Measurements from ENCODE around the gene LARGE1.

Gene LARGE1

DNA sequence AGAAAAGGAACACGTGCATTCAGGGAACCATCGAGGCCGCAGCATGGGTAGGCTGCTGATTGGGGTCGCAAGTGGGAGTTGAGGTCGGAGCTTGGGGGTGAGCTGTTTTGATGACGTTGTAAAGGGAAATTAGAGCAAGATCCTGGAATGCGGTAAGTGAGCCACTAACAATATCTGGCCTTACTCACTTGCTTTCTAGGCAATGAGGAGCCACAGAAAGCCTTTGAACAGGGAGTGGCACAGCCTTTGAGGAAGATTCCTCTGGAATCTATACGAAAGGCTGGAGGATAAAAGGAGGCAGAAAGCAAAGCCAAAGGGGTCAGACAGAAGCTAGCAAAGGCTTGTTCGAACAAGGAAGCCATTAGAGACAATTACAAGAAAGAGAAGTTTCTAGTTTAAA is 197.5 kb downstream of the LARGE1 start:
- no peak for DNase-seq (ENCODE audit: low read depth in 3 of 3)

DNA sequence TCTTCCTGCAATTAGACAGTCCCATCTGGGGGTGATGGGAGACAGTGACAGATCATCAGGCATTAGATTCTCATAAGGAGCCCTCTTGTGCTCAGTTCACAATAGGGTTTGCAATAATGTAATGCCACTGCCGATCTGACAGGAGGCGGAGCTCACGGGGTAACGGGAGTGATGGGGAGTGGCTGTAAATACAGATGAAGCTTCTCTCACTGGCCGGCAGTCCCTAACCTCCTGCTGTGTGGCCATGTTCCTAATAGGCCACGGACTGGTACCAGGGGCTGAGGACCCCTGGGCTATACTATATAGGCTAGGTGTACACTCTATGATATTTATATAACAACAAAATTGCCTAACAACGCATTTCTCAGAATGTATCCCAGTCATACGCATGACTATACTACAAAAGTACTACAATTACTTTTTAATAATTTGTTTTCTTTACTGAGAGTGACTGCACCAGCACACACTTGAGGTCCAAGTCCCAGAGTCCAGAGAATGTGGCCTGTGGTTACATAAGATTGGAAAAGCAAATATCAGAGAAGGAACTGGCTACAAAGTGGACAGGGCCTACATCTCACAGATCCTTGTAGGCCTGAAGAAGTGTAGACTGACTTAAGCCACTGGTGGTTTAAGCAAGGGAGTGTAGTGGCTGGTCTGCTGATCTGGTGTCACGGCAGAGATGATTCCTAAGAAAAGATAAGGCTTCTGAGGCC is 200.0 kb downstream of the LARGE1 start:
- DNase-seq (ENCODE audit: low read depth in 3 of 3), result no peak

DNA sequence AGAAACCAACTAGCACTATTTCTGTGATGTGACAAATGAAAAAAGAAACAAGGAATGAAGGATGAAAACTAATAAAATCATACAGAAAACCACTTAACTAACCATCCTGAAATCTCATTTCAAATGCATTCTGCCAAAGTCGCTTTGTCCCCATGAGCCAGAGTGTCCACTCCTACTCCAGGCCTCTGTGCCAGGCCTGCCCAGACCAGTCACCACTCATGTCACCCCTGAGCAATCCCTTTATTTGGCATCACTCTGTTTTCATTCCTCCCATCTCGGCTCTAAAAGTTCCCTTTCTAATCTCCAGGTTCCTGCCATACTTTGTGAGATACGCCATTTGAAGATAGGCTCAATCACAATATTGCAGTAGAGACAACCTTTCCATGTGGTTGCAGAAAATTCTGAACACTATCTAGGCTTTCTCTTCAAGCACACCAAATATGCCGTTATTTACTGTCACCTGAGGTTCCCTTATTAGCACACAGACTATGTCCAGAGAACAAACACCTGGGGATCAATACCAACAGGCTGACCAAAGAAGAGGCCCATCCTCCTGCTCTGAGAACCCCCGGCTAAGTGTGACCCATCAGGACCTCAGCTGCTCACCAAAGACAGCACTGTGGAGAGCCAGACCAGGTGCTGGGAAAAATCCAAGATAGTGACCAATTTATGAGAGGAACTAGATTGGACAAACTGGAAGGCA is 202.4 kb downstream of the LARGE1 start:
- DNase-seq (ENCODE audit: low read depth in 3 of 3), result no peak

DNA sequence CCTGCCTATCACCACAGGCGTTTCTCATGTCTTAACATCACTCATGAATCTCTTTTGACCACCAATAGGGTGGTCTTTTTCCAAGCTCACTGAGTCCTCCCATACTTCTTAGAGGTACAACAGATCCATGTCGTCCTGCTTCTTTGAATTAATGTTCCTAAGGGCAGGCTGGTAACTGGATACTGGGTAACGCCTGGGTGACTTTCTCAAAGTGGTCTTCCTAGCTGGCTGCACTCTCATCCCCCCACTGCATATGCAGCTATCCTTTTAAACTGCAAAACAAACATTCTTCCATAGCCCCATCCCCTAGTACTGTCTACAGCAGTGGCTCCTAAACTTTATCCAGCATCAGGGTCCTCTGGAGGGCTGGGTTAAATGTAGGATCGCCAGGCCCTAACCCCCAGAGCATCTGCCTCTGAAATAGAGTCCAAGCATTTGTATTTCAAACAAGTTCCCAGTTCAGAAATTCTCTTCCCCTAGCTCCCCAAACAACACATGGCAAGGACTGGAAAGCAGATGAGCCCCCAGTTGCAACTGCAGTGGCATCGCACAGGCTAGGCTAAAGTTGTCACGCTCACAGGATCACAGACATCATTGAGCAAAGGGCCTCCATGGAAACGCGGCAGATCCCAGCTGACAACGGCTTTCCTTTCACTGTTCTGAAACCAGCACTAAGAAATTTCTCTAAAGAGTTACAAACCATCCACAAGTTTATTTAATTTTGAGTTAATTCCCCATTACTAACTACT is 204.9 kb downstream of the LARGE1 start:
- DNase-seq (ENCODE audit: low read depth in 3 of 3), result no peak

DNA sequence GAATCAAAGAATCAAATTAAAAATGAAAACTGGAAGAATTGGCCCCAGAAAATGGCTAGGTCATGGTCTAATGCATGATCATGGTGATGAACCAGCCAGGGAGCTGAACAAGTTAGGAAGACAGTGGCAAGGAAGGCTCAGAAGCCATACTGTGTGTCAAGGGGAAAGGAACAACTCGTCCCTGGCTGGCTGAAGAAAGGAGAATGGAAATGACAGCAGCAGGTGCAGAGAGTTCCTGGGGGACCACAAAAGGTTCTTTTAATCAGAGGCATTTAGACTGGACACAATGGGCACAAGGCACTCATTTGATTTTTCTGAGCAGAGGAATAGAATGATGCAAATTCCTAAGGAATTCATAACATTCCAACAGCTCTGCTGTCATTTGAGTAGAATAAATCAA is 209.9 kb downstream of the LARGE1 start:
- DNase-seq (ENCODE audit: low read depth in 3 of 3), result no peak

DNA sequence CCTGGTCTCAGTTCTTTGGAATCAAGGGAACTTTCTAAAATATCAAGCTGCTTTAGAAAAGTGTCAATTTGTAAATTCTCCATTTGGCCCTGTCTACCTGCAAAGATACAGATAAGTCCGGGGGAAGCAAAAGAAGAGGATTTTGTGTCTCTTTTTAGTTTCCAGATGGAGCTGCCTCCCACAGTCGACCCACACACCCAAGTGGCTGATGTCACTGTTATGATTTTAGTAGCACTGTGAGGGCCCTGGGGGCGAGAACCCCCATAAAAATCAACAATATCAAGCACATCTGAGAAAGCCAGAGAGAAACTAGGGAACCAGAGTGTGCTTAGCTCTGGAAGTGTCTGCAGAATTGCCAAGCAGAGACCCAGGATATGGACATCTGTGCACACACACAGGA is 212.7 kb downstream of the LARGE1 start:
- no peak for DNase-seq (ENCODE audit: low read depth in 3 of 3)

DNA sequence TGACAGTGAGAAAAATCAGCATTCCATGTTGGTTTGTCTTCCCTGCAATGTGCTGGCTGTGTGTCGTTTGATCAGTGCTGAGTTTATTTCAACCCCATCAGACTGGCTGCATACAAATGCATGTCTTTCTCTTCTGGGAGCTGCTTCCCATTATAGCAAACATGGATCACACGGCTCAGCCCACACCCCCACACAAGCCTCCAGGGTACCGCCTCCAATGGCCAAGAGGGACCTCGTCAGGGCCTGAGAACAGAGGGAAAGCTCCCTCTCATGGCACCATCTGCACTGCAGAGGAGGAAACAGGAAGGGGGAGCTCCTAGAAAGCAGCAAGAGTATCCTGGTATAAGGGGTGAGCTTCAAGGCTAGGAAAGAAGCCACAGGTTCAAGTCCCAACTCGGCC is 214.2 kb downstream of the LARGE1 start:
- DNase-seq (ENCODE audit: low read depth in 3 of 3), result no peak

DNA sequence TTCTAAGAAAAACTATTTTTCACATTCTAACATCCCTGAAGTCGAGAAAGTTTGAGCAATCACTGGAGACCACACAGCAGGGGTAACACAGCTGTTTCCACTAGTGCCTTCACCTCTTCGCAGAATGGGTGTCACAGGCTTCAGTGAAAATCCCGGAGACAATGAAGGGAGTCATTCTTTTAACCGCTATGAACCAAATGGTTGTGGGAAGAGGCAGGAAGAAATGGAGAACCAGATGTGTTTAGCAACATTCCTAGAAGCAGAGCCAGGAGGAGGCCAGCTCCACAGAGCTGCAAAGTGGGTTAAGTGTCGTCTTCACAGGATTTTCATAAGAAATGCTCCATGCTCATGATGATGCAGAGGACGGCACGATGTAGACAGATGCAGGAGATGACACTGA is 221.1 kb downstream of the LARGE1 start:
- no peak for DNase-seq (ENCODE audit: low read depth in 3 of 3)

DNA sequence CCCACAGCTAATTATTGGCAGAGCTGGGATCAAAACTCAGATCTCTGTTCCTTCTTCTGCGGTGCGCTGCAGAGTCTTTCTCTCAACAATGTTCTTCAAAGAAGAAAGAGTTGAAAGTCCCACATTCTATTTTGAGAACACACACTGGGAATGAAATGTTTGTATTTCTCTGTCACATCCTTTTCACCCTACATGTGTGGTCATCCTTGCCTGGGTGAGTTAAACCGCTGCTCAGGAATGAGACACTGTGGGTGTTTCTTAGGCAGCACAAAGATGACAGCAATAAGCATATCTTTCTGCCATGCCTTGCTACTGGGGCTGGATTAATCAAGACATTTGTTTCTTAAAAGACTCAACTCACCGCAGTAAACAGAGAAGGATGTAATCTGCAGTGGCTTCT is 222.6 kb downstream of the LARGE1 start:
- DNase-seq (ENCODE audit: low read depth in 3 of 3), result no peak

DNA sequence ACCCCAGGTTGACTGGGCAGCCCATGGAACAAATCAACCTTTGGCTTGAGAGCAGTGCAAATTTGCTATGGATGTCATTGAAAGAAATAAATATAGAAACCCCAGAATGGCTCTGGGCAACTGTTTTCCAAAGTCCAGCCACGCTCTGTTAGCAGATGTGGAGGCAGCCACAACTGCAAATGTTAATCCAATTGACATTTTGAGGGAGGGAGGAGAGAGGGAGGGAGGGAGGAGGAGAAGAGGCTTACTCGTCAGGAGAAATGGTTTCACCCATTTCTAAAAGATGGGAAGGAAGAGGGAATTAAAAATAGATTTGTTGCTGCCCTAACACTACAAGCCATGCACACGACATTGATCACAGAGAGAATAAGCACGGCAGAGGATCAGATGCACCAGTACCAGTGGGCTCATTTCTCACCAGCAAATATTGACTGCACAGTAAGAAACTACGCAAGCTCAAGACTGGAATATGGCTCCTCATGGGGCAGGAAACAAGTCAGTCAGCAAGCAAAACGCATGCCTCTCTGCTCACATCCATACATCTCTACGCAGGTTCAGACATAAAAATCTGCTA is 229.1 kb downstream of the LARGE1 start:
- no peak for DNase-seq (ENCODE audit: low read depth in 3 of 3)

DNA sequence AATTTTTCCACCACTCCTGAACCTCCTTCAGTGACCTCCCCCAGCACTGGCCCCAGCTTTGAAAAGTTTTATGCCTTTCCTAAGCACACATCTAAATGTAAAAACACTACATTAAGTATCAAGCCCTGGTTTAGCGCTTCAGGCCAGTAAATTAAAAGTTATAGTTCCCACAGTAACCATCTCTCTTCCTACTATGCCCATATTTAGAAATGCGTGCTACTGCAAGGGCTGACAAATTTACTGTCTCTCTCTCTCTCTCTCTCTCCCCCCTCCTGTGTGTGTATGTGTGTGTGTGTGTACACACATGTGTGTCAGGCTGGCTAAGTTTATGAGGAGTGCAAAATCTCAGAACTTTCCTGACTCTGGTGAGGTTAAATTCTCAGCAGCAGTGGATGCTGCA is 231.4 kb downstream of the LARGE1 start:
- DNase-seq (ENCODE audit: low read depth in 3 of 3), result no peak

DNA sequence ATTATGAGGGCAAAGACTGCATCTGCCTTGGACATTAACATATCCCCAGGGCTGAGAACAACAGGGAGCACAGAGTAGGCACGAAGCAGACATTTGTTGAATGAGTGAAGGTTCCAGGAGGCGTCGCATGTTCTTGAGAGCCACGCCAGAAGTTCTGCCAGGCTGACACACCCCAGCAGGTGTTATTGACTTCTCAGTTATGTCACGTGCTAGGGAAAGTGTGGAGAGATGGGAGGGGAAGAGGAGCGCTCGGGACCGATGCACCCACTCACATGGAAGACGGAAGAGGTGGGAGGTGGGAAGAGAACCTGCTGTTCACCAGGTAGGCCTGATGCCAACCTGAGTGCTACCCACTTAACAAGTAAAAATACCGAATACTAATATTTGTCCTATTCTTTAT is 232.8 kb downstream of the LARGE1 start:
- DNase-seq (ENCODE audit: low read depth in 3 of 3), result no peak

DNA sequence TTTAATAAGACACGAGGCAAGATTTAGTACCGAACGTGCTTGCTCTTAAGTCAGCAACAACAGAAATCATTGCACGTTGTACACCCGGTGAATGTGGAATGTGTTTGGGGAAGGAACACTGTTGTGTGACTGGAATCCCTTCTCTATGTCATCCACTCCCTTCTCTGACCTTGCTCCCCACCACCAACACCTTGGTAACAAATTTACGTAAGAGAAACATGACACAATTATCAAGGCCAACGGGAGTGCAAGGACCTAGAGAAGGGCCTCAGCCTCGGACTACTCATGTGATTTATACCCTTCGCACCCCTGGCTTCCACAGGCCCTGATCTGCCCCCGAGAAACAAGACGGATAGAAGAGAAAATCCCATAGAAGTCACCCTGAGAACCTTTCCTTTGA is 236.2 kb downstream of the LARGE1 start:
- DNase-seq (ENCODE audit: low read depth in 3 of 3), result no peak

DNA sequence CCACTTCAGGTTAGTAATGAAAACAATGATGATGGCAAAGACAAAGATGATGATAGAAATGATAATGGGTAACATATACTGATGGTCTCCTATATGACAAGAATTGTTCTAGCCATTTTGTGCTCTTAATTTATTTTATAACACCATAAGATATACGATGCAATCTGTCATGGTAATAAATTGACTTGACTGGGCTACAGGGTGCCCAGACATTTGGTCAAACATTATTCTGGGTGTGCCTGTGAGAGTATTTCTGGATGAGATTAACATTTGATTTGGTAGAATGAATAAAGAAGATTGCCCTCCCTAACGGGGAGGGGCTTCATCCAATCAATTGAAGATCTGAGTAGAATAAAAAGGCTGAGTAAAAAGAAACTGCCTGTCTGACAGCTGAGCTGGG is 237.3 kb downstream of the LARGE1 start:
- DNase-seq (ENCODE audit: low read depth in 3 of 3), result no peak

DNA sequence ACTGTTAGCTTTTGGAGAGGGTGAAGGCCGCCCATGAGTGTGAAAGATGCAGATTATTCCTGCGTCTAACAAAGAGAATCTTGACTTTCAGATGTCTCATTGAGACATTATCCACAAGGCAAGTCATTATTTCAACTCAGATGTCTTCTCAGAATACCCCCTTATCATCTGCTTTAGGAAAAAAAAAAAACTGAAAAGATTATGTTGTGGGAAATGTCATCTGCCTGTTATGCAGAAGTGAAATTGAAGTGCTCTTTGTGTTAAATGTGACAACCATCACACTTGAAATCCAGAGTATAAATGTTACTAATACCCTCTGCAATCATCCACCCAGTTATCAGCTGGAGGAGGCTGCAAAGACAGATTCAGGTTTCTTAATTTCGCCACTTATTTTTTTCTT is 239.6 kb downstream of the LARGE1 start:
- no peak for DNase-seq (ENCODE audit: low read depth in 3 of 3)

DNA sequence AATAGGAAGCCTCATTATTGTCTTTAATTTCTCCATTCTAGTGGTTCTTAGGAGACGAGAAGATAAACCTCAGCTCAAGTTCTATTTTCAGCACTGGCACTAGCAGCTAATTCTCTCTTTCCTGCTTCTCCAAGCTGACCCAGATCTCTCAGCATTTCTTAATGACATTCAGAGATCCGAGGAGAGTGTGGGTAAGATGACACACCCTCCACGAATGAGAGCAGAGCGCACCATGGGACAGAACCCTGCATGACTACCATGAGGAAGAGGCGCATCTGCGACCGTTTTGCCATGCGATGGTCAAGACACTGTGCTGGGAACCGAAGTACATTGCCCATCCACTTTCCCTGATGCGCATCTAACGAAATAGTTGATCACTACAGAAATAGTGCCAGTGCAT is 241.8 kb downstream of the LARGE1 start:
- DNase-seq (ENCODE audit: low read depth in 3 of 3), result no peak

DNA sequence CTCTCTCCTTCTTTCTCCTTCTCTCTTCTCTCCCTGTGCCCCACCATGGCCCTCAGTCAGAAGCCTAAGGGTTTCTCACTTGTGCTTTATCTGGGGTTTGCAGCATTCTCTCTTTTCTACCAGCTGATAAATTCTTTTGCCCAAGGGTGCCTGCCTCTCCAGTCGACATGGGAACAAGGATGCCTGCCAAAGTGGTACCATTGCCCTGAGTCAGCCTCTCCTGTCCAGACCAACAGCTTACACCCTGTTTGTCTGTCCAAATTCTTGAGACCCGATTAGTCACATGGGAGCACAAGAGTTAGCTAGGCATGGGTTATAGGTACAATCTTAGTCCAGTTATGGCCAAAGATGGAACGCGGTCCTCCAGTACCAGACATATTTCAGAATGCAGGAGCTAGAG is 242.7 kb downstream of the LARGE1 start:
- DNase-seq (ENCODE audit: low read depth in 3 of 3), result no peak

DNA sequence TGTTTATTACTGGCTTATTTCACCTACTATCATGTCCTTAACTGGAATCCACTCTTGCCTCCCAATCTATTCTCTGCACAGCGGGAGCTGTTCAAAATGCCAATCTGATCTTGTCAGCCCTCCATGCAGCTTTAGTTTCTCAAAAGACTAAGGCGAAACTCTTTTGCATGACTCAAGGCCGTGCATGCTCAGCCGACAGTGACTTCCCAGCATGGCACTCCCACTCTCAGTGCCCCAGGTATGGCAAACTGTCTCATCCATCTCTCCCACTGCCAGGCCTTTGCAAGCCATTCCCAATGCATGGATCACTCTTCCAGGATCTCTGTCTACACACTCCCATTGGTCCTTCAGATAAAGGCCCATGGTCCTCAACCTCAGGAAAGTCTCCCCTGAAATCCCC is 245.9 kb downstream of the LARGE1 start:
- no peak for DNase-seq (ENCODE audit: low read depth in 3 of 3)

DNA sequence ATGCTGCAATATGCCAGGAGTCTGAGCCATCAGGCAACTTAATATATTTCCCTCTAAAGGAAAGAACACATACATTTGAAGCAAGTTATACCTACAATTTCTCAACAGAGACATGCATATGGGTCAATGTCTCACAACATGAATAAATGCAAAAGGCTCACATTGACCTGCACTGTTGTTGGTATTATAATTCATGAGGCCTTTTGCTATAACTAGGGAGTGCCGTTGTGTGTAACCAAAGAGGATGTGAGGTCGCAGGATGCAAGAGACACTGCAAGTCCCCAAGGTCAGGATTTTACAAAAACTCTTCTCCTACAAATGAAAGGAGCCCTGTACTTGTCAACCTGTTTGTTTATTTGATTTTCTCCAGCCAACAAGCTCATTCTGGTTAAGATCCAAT is 250.5 kb downstream of the LARGE1 start:
- no peak for DNase-seq (ENCODE audit: low read depth in 3 of 3)

DNA sequence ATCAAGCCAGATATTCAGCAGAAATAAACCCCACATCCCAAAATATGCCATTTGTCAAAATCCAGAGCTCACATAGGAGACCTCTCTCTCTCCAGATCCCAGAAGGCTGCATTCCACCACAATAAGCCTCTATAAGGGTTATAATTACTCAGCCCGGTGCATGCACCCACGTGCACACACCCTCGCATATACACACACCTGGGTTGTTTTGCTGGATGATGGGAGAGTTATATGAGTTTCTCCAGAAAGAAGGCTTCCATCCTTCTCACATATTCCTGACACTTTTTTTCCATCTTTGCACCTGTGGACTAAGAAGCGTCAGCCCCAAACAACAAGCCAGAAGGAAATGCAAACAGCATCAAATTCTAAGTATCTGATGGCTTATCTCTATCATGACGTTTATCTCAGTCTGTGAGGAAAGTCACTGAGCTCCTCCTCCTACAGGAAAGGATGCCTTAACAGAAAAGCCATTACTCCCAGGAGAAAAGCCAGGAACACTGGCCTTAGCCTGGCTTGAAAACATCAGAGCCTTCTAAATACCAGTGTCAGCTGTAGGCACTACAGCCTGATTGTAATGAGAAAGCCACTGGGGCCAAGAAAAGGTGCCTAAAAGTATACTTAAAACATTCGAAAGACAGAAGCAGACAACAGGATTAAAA is 253.2 kb downstream of the LARGE1 start:
- no peak for DNase-seq (ENCODE audit: low read depth in 3 of 3)

DNA sequence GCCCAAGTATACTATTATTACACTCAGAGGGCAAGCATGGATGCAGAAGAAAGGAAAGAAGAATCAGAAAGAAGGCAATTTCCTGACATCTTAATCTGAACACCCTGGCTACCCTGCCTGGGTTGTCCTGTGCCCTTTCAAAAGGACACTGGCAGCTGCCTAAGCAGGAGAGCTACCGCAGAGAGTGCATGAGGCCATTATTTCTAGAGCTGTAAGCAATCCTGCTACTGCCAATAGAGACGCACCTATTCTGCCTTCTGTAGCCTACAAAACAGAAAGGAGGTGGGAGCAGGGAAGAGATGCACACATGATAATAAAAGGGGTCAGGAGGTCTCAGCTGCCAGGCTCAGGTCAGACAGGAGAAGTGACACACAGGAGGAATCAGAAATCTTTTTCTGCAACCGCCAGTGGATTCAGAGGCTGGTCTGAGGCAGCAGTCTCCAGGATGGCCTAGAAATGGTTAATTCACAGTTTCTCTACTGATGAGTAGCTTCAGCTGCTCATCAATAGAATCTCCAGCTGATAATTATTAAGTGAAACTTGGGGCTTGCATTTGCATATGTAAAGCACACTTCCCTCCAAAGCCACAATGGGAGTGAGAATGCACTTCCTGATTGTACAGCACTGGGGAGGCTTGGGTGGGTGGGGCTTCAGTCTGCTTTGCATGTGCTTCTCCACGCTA is 253.9 kb downstream of the LARGE1 start:
- DNase-seq (ENCODE audit: low read depth in 3 of 3), result no peak

DNA sequence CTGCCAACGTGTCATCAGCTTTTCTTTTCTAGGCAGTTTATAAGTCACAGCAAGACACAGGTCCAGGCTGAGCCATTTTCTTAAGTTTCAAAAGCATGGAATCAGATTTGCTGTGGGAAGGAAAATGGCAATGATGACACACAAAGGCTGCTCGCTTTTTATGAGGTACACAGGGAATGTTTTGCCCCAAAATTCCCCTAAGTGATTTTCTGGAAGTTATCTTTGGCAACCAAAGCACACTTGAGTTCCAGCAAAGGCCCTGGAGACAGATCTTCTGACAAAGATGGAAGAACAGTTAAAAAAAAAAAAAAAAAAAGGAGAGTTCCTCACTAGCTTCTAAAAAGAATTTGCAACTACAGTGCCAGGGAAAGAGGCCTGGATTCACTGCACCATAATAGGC is 260.8 kb downstream of the LARGE1 start:
- DNase-seq (ENCODE audit: low read depth in 3 of 3), result no peak
